Hematopoietic multipotent progenitor cell treated with erythropoietin and hydrocortisone succinate and interleukin-3 and kit ligand, for 8 days (in vitro differentiated cells): ENCODE measurements around the gene ZNRF2.

Source experiments
- DNase-seq: peaks from one replicate; pipeline ENCODE4 v3.0.0-alpha.2; 2015

The ZNRF2 gene

DNA sequence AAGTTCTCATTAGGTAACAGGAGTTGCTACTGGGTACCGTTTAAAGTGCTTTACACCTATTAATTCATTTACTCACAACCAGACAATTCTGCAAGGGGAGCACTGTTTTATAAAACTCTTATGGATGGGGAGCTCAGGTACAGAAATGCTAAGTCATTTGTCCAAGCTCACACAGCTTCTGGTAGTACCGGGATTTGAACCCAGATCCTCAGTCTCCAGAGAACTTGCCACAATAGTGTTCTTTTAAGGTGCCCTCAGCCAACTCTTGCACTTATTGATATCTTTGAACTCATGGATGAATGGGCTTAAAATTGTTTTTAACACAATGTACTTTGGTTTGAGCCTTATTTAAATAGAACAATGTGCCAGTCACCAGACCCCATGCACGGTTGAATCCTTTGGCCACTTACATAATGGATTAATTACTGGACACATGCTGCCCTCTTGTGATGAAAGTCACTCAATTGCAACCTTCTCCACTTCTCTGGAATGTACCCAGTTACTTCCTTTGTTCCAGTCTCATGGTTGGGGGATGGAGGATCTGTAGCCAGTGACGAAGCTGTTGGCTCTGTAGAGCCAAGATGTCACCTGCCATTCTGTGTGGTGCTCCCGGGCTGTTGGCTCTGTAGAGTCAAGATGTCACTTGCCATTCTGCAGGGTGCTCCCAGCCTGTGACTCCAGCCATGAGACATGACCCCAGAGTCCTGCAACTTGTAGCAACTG is 128.5 kb downstream of the ZNRF2 start:
- DNase-seq, result peak; percentile 83

DNA sequence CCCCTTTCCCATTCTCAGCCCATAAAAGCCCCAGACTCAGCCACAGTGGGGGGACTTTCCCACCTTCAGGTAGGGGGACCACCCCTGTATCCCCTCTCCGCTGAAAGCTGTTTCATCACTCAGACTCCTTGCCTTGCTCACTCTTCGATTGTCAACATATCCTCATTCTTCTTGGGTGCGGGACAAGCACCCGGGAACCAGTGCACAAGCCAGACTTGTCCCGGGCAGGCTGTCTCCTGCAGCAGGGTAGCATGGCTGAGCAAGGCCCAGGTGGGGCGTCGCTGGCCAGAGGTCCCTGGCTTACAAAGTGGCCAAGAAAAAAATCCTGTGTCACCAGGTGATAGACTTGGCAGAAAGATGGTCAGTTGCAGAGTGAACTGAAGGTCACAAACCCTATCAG is 129.5 kb downstream of the ZNRF2 start:
- DNase-seq, result no peak
